ENCODE measurements around the gene ANKS1A. TPM values are rescaled to one million over a fixed set of nuclear protein-coding genes. Genes with fewer than 3 reads are reported as not detected.

The ANKS1A gene
- total RNA-seq, 1 experiment from 2014 or later = 26.5 TPM

GRCh38 chr6:34974249-34974642, 85.2 kb downstream of the ANKS1A start:
- H2BK12ac ChIP-seq (ENCODE audit: insufficient read length, low read depth, low read length) = no peak overlapping the region
- H4K8ac ChIP-seq (replicated peaks; ENCODE audit: insufficient read length, low read depth, low read length) = no peak overlapping the region
- H3K14ac ChIP-seq (ENCODE audit: insufficient read depth, low read length) = no peak overlapping the region
- DNase-seq = no peak
- H3K9me3 Mint-ChIP-seq = no peaks in the 10 kb centered on the region
- H2AK5ac ChIP-seq (ENCODE audit: insufficient read length, low read length) = no peak overlapping the region
- H2BK20ac ChIP-seq (ENCODE audit: low read depth, low read length, poor library complexity, severe bottlenecking) = no peak overlapping the region
- no peak overlapping the region for H3K9ac ChIP-seq (ENCODE audit: extremely low read depth, insufficient read length, low read length)
- H2AFZ ChIP-seq (ENCODE audit: low read length) = no peak overlapping the region
- H2BK5ac ChIP-seq (ENCODE audit: insufficient read length, low read length) = no peak overlapping the region
- no peak overlapping the region for H3K18ac ChIP-seq (ENCODE audit: insufficient read length, low read depth, low read length)
- no peaks in the 10 kb centered on the region for H3K79me1 ChIP-seq (ENCODE audit: insufficient read depth, low read depth, low read length, poor library complexity, severe bottlenecking)
- no peak overlapping the region; a peak in 1 of 7 replicates for H3K27ac Mint-ChIP-seq
- H3K23me2 ChIP-seq (ENCODE audit: insufficient read length, low read depth, low read length, poor library complexity, severe bottlenecking) = no peaks in the 10 kb centered on the region
- H4K91ac ChIP-seq (ENCODE audit: insufficient read length, low read depth, low read length) = no peak overlapping the region
- H3K79me2 ChIP-seq (ENCODE audit: insufficient read depth, low read length) = no peaks in the 10 kb centered on the region
- no peaks in the 10 kb centered on the region for H3K27me3 Mint-ChIP-seq (ENCODE audit: low read depth)
- peaks cover 4 to 15% (median 7%) of the 10 kb centered on the region in 3 experiments; a peak in 6 of 7 replicates for H3K36me3 Mint-ChIP-seq (ENCODE audit: insufficient read depth in 1 of 3, low read depth in 3 of 3)
- no peaks in the 10 kb centered on the region for H3K4me1 Mint-ChIP-seq
- no peak overlapping the region for H3K56ac ChIP-seq (ENCODE audit: insufficient read length, low read depth, low read length)
- no peaks in the 10 kb centered on the region for H4K20me1 ChIP-seq (ENCODE audit: control insufficient read depth, insufficient read depth, insufficient read length)
- no peak overlapping the region for H3K4me2 ChIP-seq (ENCODE audit: insufficient read depth, insufficient read length, low read length)
- WGBS (ENCODE audit: extremely low coverage, insufficient read length, low lambda C conversion rate) = no CpG with 5 or more reads among the region's 1 CpG
- H2BK120ac ChIP-seq (ENCODE audit: low read depth, low read length, poor library complexity, severe bottlenecking) = no peak overlapping the region
- no peaks in the 10 kb centered on the region for H3K27me3 ChIP-seq (ENCODE audit: insufficient read depth, low read length)
- H3K4me1 ChIP-seq (ENCODE audit: insufficient read depth, low read length) = no peaks in the 10 kb centered on the region
- no peak for TF ChIP-seq CTCF (conservative IDR thresholded peaks at IDR 0.05)
- H3K4ac ChIP-seq (ENCODE audit: low read depth, low read length) = no peak overlapping the region
- H3T11ph ChIP-seq (ENCODE audit: low read length) = no peak overlapping the region
- H3K9me3 ChIP-seq (ENCODE audit: control insufficient read depth, low read depth, low read length) = no peaks in the 10 kb centered on the region
- no peak overlapping the region for H2BK15ac ChIP-seq (ENCODE audit: low read depth, low read length)
- no peak overlapping the region for H4K5ac ChIP-seq (ENCODE audit: insufficient read length, low read depth, low read length)
- H3K27ac ChIP-seq (ENCODE audit: insufficient read length, low read depth, low read length) = no peak overlapping the region
- H3K4me3 Mint-ChIP-seq = no peak overlapping the region
- no peak overlapping the region for H3K23ac ChIP-seq (ENCODE audit: insufficient read length, low read depth, low read length)

All from H9 (cell line).